ENCODE data around the gene PDSS2.

DNA sequence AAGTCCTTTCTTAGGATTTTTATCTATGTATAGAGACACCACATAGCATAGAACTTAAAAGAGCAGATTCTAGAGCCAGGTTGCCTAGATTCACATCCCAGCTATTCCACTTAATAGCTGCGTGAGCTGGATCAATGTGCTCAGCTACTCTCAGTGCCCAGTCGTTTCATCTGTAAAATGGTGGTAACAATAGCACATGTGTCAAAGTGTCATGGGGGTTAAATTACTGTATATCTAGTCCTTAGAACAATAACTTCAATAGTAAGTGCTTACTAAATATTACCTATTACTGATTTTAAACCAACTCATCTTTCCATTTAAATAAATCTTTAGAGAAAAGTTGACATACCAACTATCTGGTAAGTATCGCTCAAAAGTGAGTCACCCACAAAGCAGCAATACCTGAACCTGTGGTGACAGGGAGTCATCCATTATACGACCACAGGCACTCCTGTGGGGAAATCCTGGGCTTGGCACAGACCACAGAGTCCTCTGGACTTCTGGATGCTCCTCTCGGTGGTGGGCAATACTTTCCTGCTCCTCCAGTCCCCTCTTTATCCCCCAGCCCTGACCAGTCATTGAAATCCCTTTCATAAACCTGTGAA lies 154.8 kb downstream of the PDSS2 start:
- TF ChIP-seq, protein P1, sequence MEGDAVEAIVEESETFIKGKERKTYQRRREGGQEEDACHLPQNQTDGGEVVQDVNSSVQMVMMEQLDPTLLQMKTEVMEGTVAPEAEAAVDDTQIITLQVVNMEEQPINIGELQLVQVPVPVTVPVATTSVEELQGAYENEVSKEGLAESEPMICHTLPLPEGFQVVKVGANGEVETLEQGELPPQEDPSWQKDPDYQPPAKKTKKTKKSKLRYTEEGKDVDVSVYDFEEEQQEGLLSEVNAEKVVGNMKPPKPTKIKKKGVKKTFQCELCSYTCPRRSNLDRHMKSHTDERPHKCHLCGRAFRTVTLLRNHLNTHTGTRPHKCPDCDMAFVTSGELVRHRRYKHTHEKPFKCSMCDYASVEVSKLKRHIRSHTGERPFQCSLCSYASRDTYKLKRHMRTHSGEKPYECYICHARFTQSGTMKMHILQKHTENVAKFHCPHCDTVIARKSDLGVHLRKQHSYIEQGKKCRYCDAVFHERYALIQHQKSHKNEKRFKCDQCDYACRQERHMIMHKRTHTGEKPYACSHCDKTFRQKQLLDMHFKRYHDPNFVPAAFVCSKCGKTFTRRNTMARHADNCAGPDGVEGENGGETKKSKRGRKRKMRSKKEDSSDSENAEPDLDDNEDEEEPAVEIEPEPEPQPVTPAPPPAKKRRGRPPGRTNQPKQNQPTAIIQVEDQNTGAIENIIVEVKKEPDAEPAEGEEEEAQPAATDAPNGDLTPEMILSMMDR (optimal IDR thresholded peaks at IDR 0.05 in 1 of 3, IDR thresholded peaks at IDR 0.05 in 1 of 3, conservative IDR thresholded peaks at IDR 0.05 in 1 of 3; ENCODE audit: extremely low read depth in 1 of 3, insufficient read depth in 2 of 3, low read length in 3 of 3): no peak
- TF ChIP-seq EZH2 (IDR thresholded peaks at IDR 0.05; ENCODE audit: low read length): no peak

Measured in keratinocyte (primary cell).